Activated naive CD8-positive, alpha-beta T cell treated with anti-CD3 and anti-CD28 coated beads for 36 hours (primary cell): Measurements from ENCODE around the gene PCSK5. TPM values are rescaled to one million over a fixed set of nuclear protein-coding genes. Genes with fewer than 3 reads are reported as not detected.

Source experiments
- DNase-seq: peaks from one replicate; pipeline ENCODE4 v3.0.0; 2021
- H3K27ac Mint-ChIP-seq: one replicate; pipeline ENCODE4 v1.8.0; 2022; ENCODE audit warnings: mild to moderate bottlenecking, moderate library complexity, mixed read lengths
- H3K27me3 Mint-ChIP-seq: one replicate; pipeline ENCODE4 v1.8.0; 2022; ENCODE audit warnings: mild to moderate bottlenecking, mixed read lengths
- H3K36me3 Mint-ChIP-seq: one replicate; pipeline ENCODE4 v1.8.0; 2021; ENCODE audit warnings: mild to moderate bottlenecking, mixed read lengths
- H3K4me1 Mint-ChIP-seq: one replicate; pipeline ENCODE4 v1.8.0; 2021; ENCODE audit warnings: mixed read lengths
- H3K4me3 Mint-ChIP-seq: one replicate; pipeline ENCODE4 v1.8.0; 2022; ENCODE audit warnings: mild to moderate bottlenecking, moderate library complexity, mixed read lengths
- H3K9me3 Mint-ChIP-seq: one replicate; pipeline ENCODE4 v1.8.0; 2022; ENCODE audit warnings: mixed read lengths
- total RNA-seq, 2 experiments: library from RNA; stranded (reverse); gene quantifications; one replicate each; pipeline ENCODE4 v1.2.3, GENCODE V29; 2021

The PCSK5 gene
- total RNA-seq, 2 experiments from 2014 or later, result 5.3 to 5.5 TPM

DNA sequence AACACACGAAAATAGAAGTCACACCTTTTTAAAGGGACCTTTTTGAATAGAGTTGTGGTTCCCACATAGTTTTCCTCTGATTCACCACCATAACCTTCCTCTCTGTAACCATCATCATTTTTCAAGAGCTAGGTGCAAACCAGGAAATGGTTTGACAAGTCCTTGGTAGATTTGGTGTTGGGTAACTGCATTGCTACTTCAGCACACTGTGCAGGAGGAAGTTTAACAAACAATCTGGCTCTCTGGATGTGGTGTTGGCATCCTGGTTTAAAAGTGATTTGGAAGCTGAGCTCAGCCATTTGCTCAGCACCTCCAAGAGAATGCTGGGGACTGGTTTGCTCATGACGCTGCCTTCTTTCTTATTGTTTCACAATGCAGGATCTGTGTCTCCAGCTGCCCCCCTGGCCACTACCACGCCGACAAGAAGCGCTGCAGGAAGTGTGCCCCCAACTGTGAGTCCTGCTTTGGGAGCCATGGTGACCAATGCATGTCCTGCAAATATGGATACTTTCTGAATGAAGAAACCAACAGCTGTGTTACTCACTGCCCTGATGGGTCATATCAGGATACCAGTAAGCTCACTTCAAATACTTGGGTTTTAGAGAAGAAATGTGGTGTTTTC, 290.7 kb downstream of the PCSK5 start:
- Mint-ChIP-seq H3K4me3 (no peak overlapping the region), H3K4me1 (peaks cover 13% of the 10 kb centered on the region), H3K27ac (peak overlapping the region; percentile 47), H3K36me3 (peaks cover 12% of the 10 kb centered on the region), H3K9me3 (no peaks in the 10 kb centered on the region), H3K27me3 (no peaks in the 10 kb centered on the region)
- no peak for DNase-seq

DNA sequence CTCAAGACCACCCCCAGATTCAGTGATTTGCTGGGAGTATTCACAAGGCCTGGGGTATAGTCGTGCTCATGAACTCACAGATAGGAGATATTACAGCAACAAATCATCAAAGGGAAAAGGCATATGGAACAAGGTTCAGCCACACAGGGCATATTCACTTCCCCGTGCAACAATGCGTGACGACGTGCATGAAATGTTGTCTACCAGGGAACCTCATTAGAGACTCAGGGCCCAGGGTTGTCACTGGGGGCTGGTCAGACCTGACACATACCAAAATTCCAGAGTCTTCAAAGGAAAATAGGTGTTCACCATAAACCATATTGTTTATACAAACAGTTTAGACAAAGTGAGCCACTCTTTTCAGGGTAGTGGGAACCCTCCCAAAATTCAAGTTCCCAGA, 291.3 kb downstream of the PCSK5 start:
- H3K27ac Mint-ChIP-seq, result no peak overlapping the region
- H3K27me3 Mint-ChIP-seq, result no peaks in the 10 kb centered on the region
- H3K36me3 Mint-ChIP-seq, result peaks cover 12% of the 10 kb centered on the region
- H3K9me3 Mint-ChIP-seq, result no peaks in the 10 kb centered on the region
- no peak for DNase-seq
- H3K4me3 Mint-ChIP-seq, result no peak overlapping the region
- peaks cover 13% of the 10 kb centered on the region for H3K4me1 Mint-ChIP-seq

DNA sequence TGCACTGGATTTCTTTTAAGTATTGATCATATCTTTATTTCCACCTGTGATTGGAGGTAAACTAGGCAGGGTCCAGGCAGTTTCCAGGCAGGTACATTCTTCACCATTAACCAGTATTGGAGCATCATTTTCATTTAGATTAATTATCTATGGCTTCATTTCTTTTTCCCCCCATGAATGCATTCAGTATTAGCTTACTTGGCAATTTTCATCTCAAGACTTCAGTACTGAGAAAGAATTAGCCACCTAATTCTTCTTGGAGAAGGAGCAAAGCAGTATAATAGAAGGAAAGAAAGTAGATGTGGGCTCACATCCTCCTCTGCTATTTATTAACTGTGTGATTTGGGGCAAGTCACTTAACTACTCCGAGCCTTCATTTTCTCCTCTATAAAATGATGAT, 295.0 kb downstream of the PCSK5 start:
- H3K4me1 Mint-ChIP-seq, result peaks cover 9% of the 10 kb centered on the region
- H3K4me3 Mint-ChIP-seq, result no peak overlapping the region
- no peak for DNase-seq
- H3K27me3 Mint-ChIP-seq, result no peaks in the 10 kb centered on the region
- peaks cover 15% of the 10 kb centered on the region for H3K36me3 Mint-ChIP-seq
- H3K9me3 Mint-ChIP-seq, result no peaks in the 10 kb centered on the region
- no peak overlapping the region for H3K27ac Mint-ChIP-seq

DNA sequence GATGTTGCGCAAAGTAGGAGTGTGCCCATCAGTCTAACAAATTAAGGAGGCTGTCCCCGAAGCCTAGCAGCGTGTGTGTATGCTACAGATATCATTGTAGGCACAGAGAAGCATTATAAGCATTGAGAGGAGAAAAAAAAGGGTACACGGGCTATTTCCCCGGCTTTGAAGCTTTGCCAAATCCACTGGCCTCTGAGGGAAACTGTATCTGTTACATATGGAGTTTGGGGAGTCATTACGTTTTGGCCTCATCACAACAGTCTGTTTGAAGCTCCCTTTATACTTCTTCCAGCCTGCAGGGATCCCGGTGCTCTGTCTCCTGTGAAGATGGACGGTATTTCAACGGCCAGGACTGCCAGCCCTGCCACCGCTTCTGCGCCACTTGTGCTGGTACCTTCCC, 297.8 kb downstream of the PCSK5 start:
- Mint-ChIP-seq H3K9me3 (no peaks in the 10 kb centered on the region), H3K4me1 (no peaks in the 10 kb centered on the region), H3K36me3 (peaks cover 21% of the 10 kb centered on the region), H3K27me3 (no peaks in the 10 kb centered on the region), H3K4me3 (no peak overlapping the region), H3K27ac (no peak overlapping the region)
- DNase-seq, result no peak

DNA sequence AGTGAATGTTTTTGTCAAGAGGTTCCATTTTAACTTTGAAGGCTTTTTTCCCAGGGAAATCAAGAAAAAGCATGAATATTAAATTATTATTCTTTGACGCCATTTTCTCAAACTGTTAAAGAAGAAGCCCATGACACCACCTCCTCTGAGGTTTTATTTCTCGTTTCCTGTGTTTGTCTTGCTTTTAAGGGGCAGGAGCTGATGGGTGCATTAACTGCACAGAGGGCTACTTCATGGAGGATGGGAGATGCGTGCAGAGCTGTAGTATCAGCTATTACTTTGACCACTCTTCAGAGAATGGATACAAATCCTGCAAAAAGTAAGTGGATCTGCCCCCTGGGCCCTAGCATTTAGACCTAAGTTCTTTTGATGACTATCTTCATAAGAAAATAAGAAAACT, 298.4 kb downstream of the PCSK5 start:
- peaks cover 27% of the 10 kb centered on the region for H3K36me3 Mint-ChIP-seq
- H3K4me3 Mint-ChIP-seq, result no peak overlapping the region
- H3K27ac Mint-ChIP-seq, result no peak overlapping the region
- DNase-seq, result no peak
- H3K4me1 Mint-ChIP-seq, result no peaks in the 10 kb centered on the region
- H3K27me3 Mint-ChIP-seq, result no peaks in the 10 kb centered on the region
- H3K9me3 Mint-ChIP-seq, result no peaks in the 10 kb centered on the region

DNA sequence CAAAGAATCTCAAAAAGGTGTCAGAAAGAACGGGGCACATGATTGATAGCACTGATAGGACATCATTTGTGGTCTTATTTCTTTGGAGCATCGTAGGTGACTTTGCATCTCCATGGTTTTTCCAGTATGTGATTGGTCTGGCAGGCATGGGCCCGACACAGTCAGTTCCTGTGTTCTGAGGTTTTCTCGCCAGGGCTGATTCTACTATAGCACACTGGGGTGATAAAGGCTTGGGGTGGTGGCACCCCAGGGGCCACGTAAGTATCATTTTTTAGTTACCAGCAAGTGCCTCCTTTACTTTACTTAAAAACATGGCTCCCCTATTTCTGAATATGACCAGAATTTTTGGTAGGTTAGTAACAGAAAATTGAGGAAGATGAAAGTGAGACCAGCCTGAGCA, 301.0 kb downstream of the PCSK5 start:
- no peak overlapping the region for H3K27ac Mint-ChIP-seq
- no peak for DNase-seq
- no peaks in the 10 kb centered on the region for H3K9me3 Mint-ChIP-seq
- no peaks in the 10 kb centered on the region for H3K27me3 Mint-ChIP-seq
- no peaks in the 10 kb centered on the region for H3K4me1 Mint-ChIP-seq
- H3K36me3 Mint-ChIP-seq, result peaks cover 28% of the 10 kb centered on the region
- H3K4me3 Mint-ChIP-seq, result no peak overlapping the region

DNA sequence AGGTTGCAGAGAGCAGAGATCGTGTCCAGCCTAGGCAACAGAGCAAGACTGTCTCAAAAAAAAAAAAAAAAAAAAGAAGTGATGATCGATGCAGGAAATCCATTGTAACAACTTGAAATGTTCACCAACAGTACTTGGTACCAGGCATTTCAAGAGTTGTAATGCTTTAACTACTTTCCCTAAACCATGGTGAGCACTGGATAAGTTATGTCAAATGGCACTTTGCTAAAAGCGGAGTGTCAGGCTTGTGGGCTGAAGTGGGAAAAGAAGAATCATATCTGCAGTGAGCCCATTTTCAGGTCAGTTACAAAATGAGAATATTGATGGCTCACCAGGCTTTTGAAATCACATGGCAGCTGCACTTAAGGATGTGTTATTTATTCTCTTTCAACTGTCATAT, 301.5 kb downstream of the PCSK5 start:
- peaks cover 28% of the 10 kb centered on the region for H3K36me3 Mint-ChIP-seq
- DNase-seq, result no peak
- H3K9me3 Mint-ChIP-seq, result no peaks in the 10 kb centered on the region
- no peak overlapping the region for H3K27ac Mint-ChIP-seq
- no peak overlapping the region for H3K4me3 Mint-ChIP-seq
- H3K4me1 Mint-ChIP-seq, result no peaks in the 10 kb centered on the region
- H3K27me3 Mint-ChIP-seq, result no peaks in the 10 kb centered on the region

- Mint-ChIP-seq H3K9me3 (no peaks in the 10 kb centered on the region), H3K4me3 (no peak overlapping the region), H3K27ac (no peak overlapping the region), H3K36me3 (peaks cover 24% of the 10 kb centered on the region), H3K4me1 (no peaks in the 10 kb centered on the region), H3K27me3 (no peaks in the 10 kb centered on the region)
- no peak for DNase-seq
Measured at GRCh38 chr9:76194896-76195295, 304.4 kb downstream of the PCSK5 start.

GRCh38 chr9:76198336-76198735, 307.9 kb downstream of the PCSK5 start:
- Mint-ChIP-seq H3K4me3 (no peak overlapping the region), H3K27me3 (no peaks in the 10 kb centered on the region), H3K9me3 (peaks cover 2% of the 10 kb centered on the region), H3K36me3 (peaks cover 7% of the 10 kb centered on the region), H3K4me1 (no peaks in the 10 kb centered on the region), H3K27ac (no peak overlapping the region)
- no peak for DNase-seq

GRCh38 chr9:76200315-76200714, 309.8 kb downstream of the PCSK5 start:
- DNase-seq, result no peak
- Mint-ChIP-seq H3K36me3 (no peaks in the 10 kb centered on the region), H3K9me3 (peaks cover 2% of the 10 kb centered on the region), H3K27me3 (no peaks in the 10 kb centered on the region), H3K4me1 (no peaks in the 10 kb centered on the region), H3K4me3 (no peak overlapping the region), H3K27ac (no peak overlapping the region)

GRCh38 chr9:76200745-76201144, 310.3 kb downstream of the PCSK5 start:
- DNase-seq, result no peak
- no peak overlapping the region for H3K4me3 Mint-ChIP-seq
- H3K9me3 Mint-ChIP-seq, result peaks cover 2% of the 10 kb centered on the region
- H3K4me1 Mint-ChIP-seq, result no peaks in the 10 kb centered on the region
- H3K27ac Mint-ChIP-seq, result no peak overlapping the region
- no peaks in the 10 kb centered on the region for H3K36me3 Mint-ChIP-seq
- H3K27me3 Mint-ChIP-seq, result peaks cover 3% of the 10 kb centered on the region

- DNase-seq, result no peak
- peaks cover 2% of the 10 kb centered on the region for H3K9me3 Mint-ChIP-seq
- H3K27ac Mint-ChIP-seq, result no peak overlapping the region
- no peaks in the 10 kb centered on the region for H3K36me3 Mint-ChIP-seq
- peaks cover 4% of the 10 kb centered on the region for H3K27me3 Mint-ChIP-seq
- H3K4me3 Mint-ChIP-seq, result no peak overlapping the region
- no peaks in the 10 kb centered on the region for H3K4me1 Mint-ChIP-seq
Measured at GRCh38 chr9:76203373-76203772, 312.9 kb downstream of the PCSK5 start.

DNA sequence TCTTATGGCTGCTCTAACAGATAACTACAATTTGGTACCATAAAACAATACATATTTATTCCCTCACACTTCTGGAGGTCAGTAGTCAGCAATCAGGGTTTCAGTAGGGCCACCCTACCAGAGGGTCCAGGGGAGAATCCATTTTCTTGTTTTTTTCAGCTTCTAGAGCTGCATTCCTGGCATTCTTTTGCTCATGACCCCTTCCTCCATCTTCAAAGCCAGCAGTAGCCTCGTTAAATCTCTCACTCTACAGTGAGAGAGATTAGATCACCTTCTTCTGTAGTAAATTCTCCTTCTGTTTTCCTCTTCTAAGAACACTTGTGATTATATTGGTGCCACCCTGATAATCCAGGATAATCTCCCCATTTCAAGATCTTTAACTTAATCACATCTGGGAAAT, 316.3 kb downstream of the PCSK5 start:
- H3K27ac Mint-ChIP-seq, result no peak overlapping the region
- no peak overlapping the region for H3K4me3 Mint-ChIP-seq
- no peaks in the 10 kb centered on the region for H3K9me3 Mint-ChIP-seq
- DNase-seq, result no peak
- H3K36me3 Mint-ChIP-seq, result no peaks in the 10 kb centered on the region
- H3K4me1 Mint-ChIP-seq, result no peaks in the 10 kb centered on the region
- H3K27me3 Mint-ChIP-seq, result peaks cover 4% of the 10 kb centered on the region

GRCh38 chr9:76213751-76214150, 323.3 kb downstream of the PCSK5 start:
- H3K9me3 Mint-ChIP-seq, result no peaks in the 10 kb centered on the region
- no peak for DNase-seq
- H3K27me3 Mint-ChIP-seq, result no peaks in the 10 kb centered on the region
- H3K36me3 Mint-ChIP-seq, result no peaks in the 10 kb centered on the region
- no peak overlapping the region for H3K27ac Mint-ChIP-seq
- no peaks in the 10 kb centered on the region for H3K4me1 Mint-ChIP-seq
- H3K4me3 Mint-ChIP-seq, result no peak overlapping the region

DNA sequence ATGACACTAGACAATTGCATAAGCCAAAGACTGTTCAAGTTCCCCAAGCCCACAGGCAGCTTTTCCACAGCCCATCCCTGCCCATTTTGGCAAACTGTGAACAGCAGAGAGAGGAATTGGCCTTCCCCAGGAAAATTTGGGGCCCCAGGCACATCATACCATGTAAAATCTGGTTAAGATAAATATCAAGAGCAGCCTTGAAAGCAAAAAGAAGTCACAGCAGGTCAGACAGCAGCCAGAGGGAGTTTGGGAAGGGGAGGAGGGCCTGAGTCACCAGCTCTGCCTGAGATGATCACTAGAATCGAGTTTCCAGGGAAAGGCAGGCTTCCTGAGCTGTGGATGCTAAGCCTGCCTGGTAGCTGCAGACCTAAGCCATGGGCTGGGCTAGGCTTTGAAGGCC, 324.6 kb downstream of the PCSK5 start:
- no peaks in the 10 kb centered on the region for H3K36me3 Mint-ChIP-seq
- no peak overlapping the region for H3K4me3 Mint-ChIP-seq

DNA sequence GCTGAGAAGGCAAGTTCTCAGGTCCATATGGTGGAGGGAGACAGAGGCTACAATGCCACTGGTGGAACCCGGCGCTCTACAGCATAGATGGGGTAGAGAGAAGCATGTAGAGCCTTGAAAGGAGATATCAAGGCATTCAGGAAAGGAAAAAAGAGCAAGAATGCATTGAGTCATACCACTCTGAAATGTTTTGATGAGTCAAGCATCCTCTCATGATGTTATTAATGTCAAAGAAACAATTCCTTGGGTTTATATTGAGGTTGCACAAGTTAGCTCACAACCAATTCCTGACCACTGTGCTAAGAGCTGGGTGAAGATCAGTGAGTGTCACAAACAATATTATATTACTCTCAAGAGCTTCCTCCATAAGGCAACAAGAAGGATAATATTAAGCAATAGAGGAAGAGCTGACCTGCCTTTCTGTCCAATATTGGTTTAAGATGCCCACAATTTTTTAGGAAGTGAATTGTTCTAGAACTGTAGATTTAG, 325.7 kb downstream of the PCSK5 start:
- Mint-ChIP-seq H3K4me3 (no peak overlapping the region), H3K27ac (no peak overlapping the region), H3K9me3 (no peaks in the 10 kb centered on the region), H3K36me3 (no peaks in the 10 kb centered on the region), H3K4me1 (no peaks in the 10 kb centered on the region), H3K27me3 (no peaks in the 10 kb centered on the region)
- DNase-seq, result no peak

More for the DNA sequence above, 324.6 kb downstream of the PCSK5 start:
- no peak for DNase-seq
- no peak overlapping the region for H3K27ac Mint-ChIP-seq
- H3K27me3 Mint-ChIP-seq, result no peaks in the 10 kb centered on the region
- H3K9me3 Mint-ChIP-seq, result no peaks in the 10 kb centered on the region
- H3K4me1 Mint-ChIP-seq, result no peaks in the 10 kb centered on the region
